H1 (cell line): ENCODE data around the gene SPEN.

Experiments used
- CREB1 ChIP-seq: IDR thresholded peaks from 2 replicates; pipeline ENCODE4 v1.6.1; 2012; ENCODE audit warnings: inconsistent platforms
- GABPA ChIP-seq: IDR thresholded peaks from 2 replicates; pipeline ENCODE4 v1.6.1; 2011; ENCODE audit warnings: mild to moderate bottlenecking, low read length, moderate library complexity, borderline replicate concordance; ENCODE audit not compliant: insufficient read depth
- POLR2A ChIP-seq, 2 experiments: IDR thresholded peaks; 1 replicate in 1 of 2; 2 replicates in 1 of 2; pipeline ENCODE4 v1.6.1; 2011; ENCODE audit warnings: low read depth in 2 of 2, low read length in 2 of 2, mild to moderate bottlenecking in 2 of 2; ENCODE audit errors: control extremely low read depth in 1 of 2
- POLR2AphosphoS5 ChIP-seq: IDR thresholded peaks from 2 replicates; pipeline ENCODE4 v1.6.1; 2011; ENCODE audit warnings: low read depth, low read length
- TF ChIP-seq, protein P1 (sequence below), 3 experiments: IDR thresholded peaks; 1 replicate in 2 of 3; 2 replicates in 1 of 3; pipeline versions ENCODE4 v1.5.1 to v1.6.1; 2011; ENCODE audit warnings: low read length in 3 of 3, mild to moderate bottlenecking in 3 of 3, inconsistent platforms in 2 of 3, low read depth in 1 of 3, moderate library complexity in 1 of 3; ENCODE audit not compliant: insufficient read depth in 1 of 3; ENCODE audit errors: control extremely low read depth in 1 of 3
- TF ChIP-seq, protein P2 (sequence below): IDR thresholded peaks from 2 replicates; pipeline ENCODE4 v1.6.1; 2012; ENCODE audit warnings: inconsistent platforms

DNA sequence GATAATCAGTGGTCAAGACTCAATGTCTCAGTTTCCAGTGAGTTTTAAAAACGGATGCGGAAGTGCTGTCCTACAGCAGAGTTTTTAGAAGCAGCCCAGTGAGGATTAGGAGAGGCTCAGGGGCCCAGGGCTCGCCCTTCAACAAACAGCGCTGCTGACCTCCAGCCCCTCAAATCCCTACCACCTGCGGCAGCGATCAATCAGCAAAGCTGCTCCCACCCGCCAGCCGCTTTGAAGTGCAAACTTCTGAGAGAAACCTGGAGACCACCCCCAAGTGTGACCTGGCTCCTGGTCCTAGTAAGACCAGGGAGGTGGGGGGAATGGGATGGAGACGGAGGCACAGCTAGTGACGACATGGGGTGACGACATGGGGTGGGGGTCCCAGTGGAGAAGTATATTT lies 114.0 kb downstream of the SPEN start:
- TF ChIP-seq, protein P1, sequence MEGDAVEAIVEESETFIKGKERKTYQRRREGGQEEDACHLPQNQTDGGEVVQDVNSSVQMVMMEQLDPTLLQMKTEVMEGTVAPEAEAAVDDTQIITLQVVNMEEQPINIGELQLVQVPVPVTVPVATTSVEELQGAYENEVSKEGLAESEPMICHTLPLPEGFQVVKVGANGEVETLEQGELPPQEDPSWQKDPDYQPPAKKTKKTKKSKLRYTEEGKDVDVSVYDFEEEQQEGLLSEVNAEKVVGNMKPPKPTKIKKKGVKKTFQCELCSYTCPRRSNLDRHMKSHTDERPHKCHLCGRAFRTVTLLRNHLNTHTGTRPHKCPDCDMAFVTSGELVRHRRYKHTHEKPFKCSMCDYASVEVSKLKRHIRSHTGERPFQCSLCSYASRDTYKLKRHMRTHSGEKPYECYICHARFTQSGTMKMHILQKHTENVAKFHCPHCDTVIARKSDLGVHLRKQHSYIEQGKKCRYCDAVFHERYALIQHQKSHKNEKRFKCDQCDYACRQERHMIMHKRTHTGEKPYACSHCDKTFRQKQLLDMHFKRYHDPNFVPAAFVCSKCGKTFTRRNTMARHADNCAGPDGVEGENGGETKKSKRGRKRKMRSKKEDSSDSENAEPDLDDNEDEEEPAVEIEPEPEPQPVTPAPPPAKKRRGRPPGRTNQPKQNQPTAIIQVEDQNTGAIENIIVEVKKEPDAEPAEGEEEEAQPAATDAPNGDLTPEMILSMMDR (IDR thresholded peaks at IDR 0.05; ENCODE audit: control extremely low read depth in 1 of 3, insufficient read depth in 1 of 3, low read depth in 1 of 3, low read length in 3 of 3): no peak
- no peak for TF ChIP-seq GABPA
- TF ChIP-seq CREB1: no peak
- TF ChIP-seq POLR2AphosphoS5: no peak
- TF ChIP-seq POLR2A (IDR thresholded peaks at IDR 0.05; ENCODE audit: control extremely low read depth in 1 of 2, low read depth in 2 of 2, low read length in 2 of 2): no peak
- TF ChIP-seq, protein P2, sequence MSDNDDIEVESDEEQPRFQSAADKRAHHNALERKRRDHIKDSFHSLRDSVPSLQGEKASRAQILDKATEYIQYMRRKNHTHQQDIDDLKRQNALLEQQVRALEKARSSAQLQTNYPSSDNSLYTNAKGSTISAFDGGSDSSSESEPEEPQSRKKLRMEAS: no peak
